HT1080 (cell line): ENCODE data around the gene PCBP2. TPM values are rescaled to one million over a fixed set of nuclear protein-coding genes. Genes with fewer than 3 reads are reported as not detected.
A peak's percentile ranks its signal among the peaks of the same experiment; 100 is the strongest.

Experiments
- DNase-seq: peaks from one replicate; pipeline ENCODE4 v3.0.0-alpha.2; 2015; ENCODE audit warnings: low read depth
- total RNA-seq: library from RNA; depleted of rRNA; stranded (reverse); fragments of >200 nt; shearing (Covaris generic); gene quantifications from 2 replicates; pipeline ENCODE4 v1.2.3, GENCODE V29; 2014

Gene PCBP2
- total RNA-seq, 1 experiment from 2014 or later, result 243 TPM

DNA sequence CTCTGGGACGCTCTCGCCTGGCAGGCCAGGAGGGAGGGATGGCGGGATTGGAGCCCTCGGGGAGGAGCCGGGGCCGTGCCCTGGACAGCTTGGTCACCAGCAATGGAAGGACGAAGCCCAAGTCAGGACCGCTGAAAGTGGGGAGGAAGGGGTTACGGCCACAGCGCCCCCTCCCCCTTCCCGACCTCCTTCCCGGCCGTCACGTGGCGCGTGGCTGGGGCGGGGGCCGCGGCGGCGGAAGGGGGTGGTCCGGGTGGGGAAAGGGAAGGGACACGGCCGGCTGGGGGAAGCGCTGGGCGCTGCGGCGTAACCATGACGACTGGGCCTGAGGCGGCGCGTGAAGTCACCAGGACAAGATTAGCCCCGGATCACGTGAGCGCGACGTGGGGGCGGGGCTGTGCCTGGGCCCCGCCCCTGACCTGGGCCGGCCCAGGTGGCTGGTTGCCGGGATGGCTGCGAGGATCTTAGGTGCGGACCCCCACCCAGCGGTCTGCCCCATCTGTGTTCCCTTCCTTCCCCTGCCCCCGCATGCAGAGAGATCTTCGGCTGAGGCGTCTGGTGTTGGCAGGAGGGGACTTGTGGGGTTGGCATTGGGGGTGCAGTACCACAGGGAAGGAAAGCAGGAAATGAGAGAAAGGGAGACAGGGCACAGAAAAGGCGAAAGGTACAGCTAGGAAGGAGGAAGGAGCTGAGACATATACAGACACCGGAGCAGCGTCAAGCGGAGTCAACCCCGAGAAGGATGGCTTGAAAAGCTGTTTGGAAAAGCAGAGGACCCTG is 41.1 kb downstream of the PCBP2 start:
- peak; percentile 87 for DNase-seq

- DNase-seq, result no peak
These were observed 41.9 kb downstream of the PCBP2 start for GRCh38 chr12:53493610-53494391.

- DNase-seq, result no peak
These were observed 44.2 kb downstream of the PCBP2 start for GRCh38 chr12:53495903-53496751.

DNA sequence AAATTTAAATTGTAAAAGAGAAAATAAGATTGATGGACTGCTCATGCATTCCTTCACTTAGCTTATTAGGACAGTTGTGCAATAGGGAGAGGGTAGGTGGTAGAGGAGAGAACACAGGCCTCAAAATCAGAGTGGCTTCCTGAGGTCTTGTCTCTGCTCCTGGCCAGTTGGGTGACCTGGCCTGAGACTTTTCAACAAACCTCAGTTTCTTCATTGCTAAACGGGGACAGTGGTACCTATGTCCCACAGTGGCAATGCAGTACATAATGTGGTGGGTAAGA is 44.8 kb downstream of the PCBP2 start:
- no peak for DNase-seq

- DNase-seq, result no peak
These were observed 45.6 kb downstream of the PCBP2 start for GRCh38 chr12:53497461-53497860.

DNA sequence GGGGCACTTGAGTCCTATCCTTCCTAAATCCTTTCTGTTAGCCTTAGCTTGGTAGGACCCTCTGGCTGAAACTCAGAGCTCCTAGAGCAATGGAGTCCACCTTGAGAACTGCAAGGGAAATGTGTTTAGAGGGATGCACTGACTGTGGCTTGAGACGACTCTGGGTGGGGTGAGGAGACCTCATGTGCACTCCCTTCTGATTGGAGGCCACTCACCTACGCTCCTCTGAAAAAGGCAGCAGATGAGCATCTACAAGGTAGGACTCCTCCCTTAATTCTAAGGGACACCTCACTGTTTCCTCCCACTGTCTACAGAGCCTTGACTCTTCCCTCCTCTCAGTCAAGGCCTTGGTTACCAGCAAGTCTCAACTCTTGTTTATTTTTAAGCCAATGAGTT is 46.3 kb downstream of the PCBP2 start:
- no peak for DNase-seq

DNA sequence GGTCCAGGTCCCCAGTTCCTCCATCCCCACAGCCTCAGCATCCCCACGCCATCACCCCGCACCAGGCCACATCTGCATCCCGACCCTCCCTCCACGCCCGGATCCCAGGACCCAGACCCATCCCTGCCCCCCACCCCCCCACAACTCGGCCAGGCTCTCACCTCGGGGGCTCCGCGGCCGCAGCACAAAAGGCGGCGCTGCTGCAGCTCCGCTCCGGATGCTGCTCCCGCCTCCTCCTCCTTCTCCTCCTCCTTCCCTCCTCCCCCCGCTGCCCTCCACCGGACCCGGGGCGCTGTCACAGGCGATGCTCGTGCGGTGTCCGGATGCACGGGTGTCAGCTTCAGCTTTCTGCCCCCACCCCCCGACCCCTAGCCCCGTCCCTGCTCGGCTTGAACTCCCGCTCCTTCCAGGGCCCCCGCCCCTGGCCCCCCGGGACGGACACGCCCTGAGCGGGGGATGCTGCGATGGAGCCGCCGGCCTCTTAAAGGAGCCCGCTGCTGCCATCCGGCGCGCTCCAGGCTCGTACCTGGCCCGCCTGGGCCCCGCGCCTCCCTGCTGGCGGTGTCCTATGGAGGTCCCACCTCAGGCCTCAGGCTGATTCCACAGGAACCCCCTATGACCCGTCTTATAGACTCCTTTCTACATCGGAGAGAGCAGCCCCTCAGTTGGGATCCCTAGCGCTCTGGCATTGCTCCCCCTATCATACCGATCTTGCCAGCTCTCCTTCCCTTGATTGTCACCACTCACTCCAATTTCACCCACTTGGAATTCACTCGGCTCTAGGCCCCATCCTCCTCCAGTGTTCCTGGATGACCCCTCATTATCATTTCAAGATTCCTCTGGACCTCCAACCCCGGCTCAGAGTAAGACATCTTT is 47.6 kb downstream of the PCBP2 start, which contains the start of gene MAP3K12:
TSS of gene MAP3K12 (minus strand) at position 193 of the 876 bp plus-strand sequence. CDS start 12,067 bp downstream, outside the sequence.
- peak; percentile 63 for DNase-seq

- DNase-seq, result peak; percentile 39
These were observed 48.4 kb downstream of the PCBP2 start for GRCh38 chr12:53500142-53500775.

- DNase-seq, result peak; percentile 100
These were observed 49.1 kb downstream of the PCBP2 start, which contains the start of gene TARBP2 for GRCh38 chr12:53500776-53501614. TARBP2 (plus strand) TSS chr12:53501283; CDS start chr12:53501409, 126 bp downstream.

GRCh38 chr12:53501615-53502181 is 49.8 kb downstream of the PCBP2 start:
- DNase-seq, result no peak

- DNase-seq, result no peak
These were observed 50.4 kb downstream of the PCBP2 start for GRCh38 chr12:53502331-53502730.

DNA sequence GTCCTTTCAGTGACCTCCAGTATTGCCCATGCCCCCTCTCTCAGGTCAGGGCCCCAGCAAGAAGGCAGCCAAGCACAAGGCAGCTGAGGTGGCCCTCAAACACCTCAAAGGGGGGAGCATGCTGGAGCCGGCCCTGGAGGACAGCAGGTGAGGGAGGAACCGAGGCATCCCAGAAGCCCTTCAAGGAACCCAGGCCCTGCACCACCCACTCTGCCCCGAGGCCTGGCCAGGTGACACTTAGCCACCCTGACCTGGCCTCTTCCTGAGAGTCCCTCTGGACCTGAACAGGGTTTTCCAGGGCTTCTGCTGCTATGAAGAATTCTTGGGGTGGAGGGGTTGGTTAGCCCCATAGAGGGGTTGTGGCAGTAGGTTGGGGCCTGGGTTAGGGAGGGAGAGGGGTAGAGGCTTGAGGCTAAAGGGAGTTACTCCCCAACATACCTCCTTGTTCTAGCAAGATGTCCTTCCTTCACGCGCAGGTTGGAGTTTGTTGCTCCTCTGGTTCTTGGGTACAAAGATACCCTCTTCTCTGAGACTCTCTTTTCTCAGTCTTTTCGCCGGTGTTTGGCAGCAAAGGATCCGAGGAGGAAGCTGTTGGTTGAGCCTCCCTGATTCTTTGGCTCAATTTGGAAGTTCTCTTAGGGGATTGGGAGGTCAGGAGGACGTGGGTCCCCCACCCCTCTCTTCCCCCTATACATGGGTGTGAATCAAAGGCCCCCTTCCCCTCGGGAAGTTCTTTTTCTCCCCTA is 51.3 kb downstream of the PCBP2 start:
- no peak for DNase-seq

DNA sequence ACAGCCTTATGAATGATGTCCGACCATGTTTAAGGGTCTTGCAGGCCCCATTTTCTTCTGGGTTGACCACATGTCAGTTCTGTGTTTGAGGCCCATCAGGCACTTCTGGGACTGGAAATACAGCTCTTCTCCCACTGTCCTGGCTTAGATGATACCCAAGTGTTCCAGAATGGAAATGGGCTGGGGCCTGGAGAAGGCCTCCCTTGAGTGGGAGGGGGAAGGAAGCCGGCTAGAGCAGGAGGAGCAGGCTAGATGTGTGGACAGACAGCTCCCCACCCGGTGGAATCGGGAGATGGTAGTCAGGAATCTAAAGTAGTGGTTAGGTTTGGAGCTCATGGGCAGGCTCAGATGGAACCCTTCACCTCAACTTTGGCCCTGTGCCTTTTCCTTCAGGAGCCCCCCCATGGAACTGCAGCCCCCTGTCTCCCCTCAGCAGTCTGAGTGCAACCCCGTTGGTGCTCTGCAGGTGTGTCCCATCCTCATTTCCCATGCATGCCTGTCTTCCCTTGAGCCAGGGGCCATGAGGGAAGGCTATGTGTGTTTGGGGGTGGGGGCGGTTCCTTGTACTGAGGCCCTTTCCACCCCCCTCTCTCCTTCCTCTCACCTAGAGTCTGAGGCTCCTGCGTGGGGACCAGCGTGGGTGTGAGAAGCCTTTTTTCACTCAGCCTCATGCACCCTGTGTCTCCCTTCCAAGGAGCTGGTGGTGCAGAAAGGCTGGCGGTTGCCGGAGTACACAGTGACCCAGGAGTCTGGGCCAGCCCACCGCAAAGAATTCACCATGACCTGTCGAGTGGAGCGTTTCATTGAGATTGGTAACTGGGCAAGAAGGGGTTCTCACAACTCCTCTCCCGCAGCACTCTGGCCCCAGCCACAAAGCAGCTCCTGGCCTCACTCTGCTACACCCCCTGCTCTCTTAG is 52.4 kb downstream of the PCBP2 start:
- DNase-seq, result no peak

GRCh38 chr12:53505086-53505485 is 53.2 kb downstream of the PCBP2 start:
- peak; percentile 68 for DNase-seq

DNA sequence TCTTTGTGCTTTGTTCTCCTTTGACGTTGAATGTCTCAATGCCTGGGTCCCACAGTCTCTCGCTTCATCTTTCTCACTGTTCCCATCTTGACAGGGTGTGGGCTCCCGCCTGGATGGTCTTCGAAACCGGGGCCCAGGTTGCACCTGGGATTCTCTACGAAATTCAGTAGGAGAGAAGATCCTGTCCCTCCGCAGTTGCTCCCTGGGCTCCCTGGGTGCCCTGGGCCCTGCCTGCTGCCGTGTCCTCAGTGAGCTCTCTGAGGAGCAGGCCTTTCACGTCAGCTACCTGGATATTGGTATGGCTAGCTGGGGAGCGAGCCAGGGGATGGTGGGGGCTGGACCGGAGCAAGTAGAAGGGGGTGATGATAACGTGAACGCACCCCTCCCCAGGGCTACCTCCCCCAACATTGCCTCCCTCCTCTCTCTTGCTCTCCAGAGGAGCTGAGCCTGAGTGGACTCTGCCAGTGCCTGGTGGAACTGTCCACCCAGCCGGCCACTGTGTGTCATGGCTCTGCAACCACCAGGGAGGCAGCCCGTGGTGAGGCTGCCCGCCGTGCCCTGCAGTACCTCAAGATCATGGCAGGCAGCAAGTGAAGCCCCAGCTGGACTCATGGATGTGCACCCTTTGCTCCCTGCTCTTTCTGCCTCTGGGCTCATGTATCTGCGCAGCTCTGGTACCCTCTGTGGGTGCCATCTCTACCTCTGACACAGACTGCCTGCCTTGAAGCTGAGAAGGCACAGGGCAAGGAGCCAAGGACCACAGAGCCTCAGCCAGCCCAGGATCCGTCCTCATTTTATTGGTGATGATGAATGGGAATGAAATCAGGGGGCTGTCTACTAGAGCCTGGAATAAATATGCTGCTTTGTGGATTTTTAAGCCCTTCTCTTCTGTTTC is 53.9 kb downstream of the PCBP2 start:
- no peak for DNase-seq

GRCh38 chr12:53506450-53506785 is 54.5 kb downstream of the PCBP2 start:
- DNase-seq, result no peak
